Epithelial cell of umbilical artery (primary cell): Measurements from ENCODE around the gene SRMS. TPM values are rescaled to one million over a fixed set of nuclear protein-coding genes. Genes with fewer than 3 reads are reported as not detected.

ENCODE experiments used
- total RNA-seq: library from RNA; depleted of rRNA; stranded (reverse); fragments of >200 nt; gene quantifications from 2 replicates; pipeline ENCODE4 v1.2.3, GENCODE V29; 2014

SRMS gene, protein sequence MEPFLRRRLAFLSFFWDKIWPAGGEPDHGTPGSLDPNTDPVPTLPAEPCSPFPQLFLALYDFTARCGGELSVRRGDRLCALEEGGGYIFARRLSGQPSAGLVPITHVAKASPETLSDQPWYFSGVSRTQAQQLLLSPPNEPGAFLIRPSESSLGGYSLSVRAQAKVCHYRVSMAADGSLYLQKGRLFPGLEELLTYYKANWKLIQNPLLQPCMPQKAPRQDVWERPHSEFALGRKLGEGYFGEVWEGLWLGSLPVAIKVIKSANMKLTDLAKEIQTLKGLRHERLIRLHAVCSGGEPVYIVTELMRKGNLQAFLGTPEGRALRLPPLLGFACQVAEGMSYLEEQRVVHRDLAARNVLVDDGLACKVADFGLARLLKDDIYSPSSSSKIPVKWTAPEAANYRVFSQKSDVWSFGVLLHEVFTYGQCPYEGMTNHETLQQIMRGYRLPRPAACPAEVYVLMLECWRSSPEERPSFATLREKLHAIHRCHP
- not detected in 2 replicates for total RNA-seq

GRCh38 chr20:63547725-63548480 lies at the start of gene SRMS:
SRMS (minus strand) TSS chr20:63547749; CDS start chr20:63547463, 286 bp downstream.

DNA sequence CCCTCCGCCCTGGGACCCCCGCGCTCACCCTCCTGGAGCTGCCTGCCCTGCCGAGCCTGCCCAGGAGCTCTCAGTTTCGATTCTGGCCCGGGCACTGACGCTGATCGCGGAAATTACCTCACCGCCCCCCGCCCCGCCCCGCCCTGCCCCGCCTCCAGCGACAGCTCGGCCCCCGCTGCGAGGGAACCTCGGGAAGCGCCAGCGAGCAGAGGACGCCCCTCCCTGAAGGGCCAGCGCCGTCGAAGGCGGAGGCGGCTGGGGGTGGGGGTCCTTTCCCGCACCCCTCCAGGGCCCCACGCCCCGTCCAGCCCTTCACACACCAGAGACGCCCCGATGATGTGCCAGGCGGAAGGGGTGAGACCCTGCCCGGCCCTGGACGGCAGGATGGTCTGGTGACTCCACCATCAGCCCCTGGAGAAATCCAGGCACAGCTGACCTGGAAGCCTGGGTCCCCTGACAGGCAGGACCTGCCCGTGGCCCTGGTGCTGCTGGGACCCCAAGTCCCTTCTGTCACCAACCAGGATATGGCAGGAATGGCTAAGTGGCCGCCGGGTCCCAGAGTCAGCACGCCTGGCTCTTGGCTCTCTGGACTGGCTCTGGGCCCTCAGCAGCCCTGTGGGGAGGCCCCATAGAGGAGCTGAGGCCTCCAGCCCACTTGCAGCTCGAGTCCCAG lies 26.7 kb upstream of the SRMS start, which contains the start of gene HELZ2:
Gene HELZ2, minus strand, starts transcription at position 84 of the 673 bp plus-strand sequence. CDS start 1,854 bp downstream, outside the sequence.

GRCh38 chr20:63553933-63554290 lies 6.4 kb upstream of the SRMS start, which contains the start of gene FNDC11:
FNDC11 (plus strand) TSS chr20:63554159; CDS start chr20:63555664, 1,505 bp downstream.

DNA sequence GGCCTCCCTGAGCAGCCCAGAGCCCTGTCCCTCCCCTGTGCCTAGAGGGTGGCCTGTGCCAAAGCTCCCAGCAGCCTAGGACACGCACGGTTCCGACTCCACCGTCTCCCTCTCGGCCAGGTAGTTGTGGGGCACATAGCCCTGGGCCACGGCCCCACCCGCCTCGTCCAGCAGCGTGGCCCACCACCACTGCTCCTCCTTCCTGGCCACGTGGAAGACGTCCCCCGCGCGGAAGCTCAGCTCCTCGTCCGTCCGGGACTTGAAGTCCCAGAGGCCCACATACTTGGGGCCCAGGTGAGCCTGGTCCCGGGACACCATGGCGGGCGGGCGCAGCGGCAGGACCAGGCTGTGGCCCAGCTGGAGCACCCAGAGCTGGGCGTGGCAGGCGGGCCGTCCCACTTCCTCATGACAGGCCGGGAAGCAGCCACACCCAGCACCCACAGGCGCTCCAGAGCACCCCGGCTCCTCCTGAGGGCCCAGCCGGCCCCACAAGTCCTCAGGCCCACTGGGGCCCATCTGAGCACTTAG lies 10.5 kb downstream of the SRMS start, which contains the start of gene PTK6:
Gene PTK6, minus strand, starts transcription at position 380 of the 528 bp plus-strand sequence. Its CDS starts 62 bp downstream, at position 318.

DNA sequence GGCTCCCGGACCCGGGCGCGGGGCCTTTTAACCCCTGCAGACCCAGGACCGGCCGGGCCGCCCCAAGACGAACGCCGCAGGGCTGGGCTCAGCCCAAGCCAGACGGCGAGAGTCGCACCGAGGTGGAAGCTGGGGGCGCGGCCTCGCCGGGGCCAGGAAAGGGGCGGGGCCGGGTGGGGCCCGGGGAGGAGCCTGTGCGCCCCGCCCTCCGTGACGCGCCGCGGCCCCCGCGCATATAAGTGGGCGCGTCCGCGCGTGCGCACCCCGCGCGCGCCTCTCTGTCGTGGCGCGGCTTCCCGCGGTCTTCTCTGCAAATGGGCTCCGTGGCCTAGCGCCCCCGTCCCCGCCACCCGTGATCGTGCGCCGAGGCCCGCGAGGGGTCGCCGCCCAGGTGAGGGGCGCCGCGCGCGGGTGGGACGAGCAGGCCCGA lies 27.0 kb downstream of the SRMS start, which contains the start of gene PPDPF:
Gene PPDPF, plus strand, starts transcription at position 262 of the 430 bp plus-strand sequence. CDS start 544 bp downstream, outside the sequence.

GRCh38 chr20:63498960-63499337 lies 48.6 kb downstream of the SRMS start, which contains the start of gene EEF1A2:
EEF1A2 (minus strand) TSS chr20:63499083; CDS start chr20:63497763, 1,320 bp downstream.

Other genes starting within 250 kb of the SRMS start
- not detected in 2 replicates for gene CHRNA4, start 186.4 kb downstream of the SRMS start, total RNA-seq
- not detected in 2 replicates for gene KCNQ2, start 75.1 kb downstream of the SRMS start, total RNA-seq
- gene EEF1A2, start 48.7 kb downstream of the SRMS start, total RNA-seq = 0.46 and 3.6 TPM in 2 replicates
- 13.0 and 17.5 TPM in 2 replicates for gene PPDPF, start 27.0 kb downstream of the SRMS start, total RNA-seq
- not detected in 2 replicates for gene PTK6, start 10.4 kb downstream of the SRMS start, total RNA-seq
- gene FNDC11, start 6.4 kb upstream of the SRMS start, total RNA-seq = 0.15 and 1.3 TPM in 2 replicates
- gene HELZ2, start 26.5 kb upstream of the SRMS start, total RNA-seq = 45.8 and 199 TPM in 2 replicates
- gene GMEB2, start 79.4 kb upstream of the SRMS start, total RNA-seq = 7.0 and 7.1 TPM in 2 replicates
- gene STMN3, start 105.7 kb upstream of the SRMS start, total RNA-seq = 0.32 and 0.76 TPM in 2 replicates
- gene RTEL1, start 110.6 kb upstream of the SRMS start, total RNA-seq = 8.4 and 11.2 TPM in 2 replicates
- gene TNFRSF6B, start 148.9 kb upstream of the SRMS start, total RNA-seq = 7.1 and 41.5 TPM in 2 replicates
- 31.2 and 41.9 TPM in 2 replicates for gene ARFRP1, start 160.2 kb upstream of the SRMS start, total RNA-seq
- gene ZGPAT, start 160.3 kb upstream of the SRMS start, total RNA-seq = 20.5 and 24.8 TPM in 2 replicates
- gene LIME1, start 188.9 kb upstream of the SRMS start, total RNA-seq = 1.3 and 4.3 TPM in 2 replicates
- gene SLC2A4RG, start 192.0 kb upstream of the SRMS start, total RNA-seq = 9.1 and 10.4 TPM in 2 replicates